Parathyroid adenoma (tissue), 2 donors: ENCODE measurements around the gene MED13L.

Experiments
- H2AFZ ChIP-seq: fragments of 300-600 bp; sonication (generic); one replicate; pipeline ENCODE4 v1.7.0; 2017; ENCODE audit warnings: antibody characterized with exemption, mild to moderate bottlenecking
- H3K27ac ChIP-seq: fragments of 300-600 bp; sonication (generic); one replicate; pipeline ENCODE4 v1.7.0; 2017
- H3K27me3 ChIP-seq: fragments of 300-600 bp; sonication (generic); one replicate; pipeline ENCODE4 v1.7.0; 2017; ENCODE audit warnings: low read length; ENCODE audit not compliant: control insufficient read depth, insufficient read depth
- H3K36me3 ChIP-seq: fragments of 300-600 bp; sonication (generic); one replicate; pipeline ENCODE4 v1.7.0; 2017; ENCODE audit warnings: low read length; ENCODE audit not compliant: control insufficient read depth, insufficient read depth
- H3K4me1 ChIP-seq: fragments of 300-600 bp; sonication (generic); one replicate; pipeline ENCODE4 v1.7.0; 2017; ENCODE audit warnings: control low read depth
- H3K4me2 ChIP-seq: fragments of 300-600 bp; sonication (generic); one replicate; pipeline ENCODE4 v1.7.0; 2017; ENCODE audit warnings: low read length
- H3K4me3 ChIP-seq: fragments of 300-600 bp; sonication (generic); one replicate; pipeline ENCODE4 v1.7.0; 2017; ENCODE audit warnings: low read depth, low read length
- H3K79me2 ChIP-seq: fragments of 300-600 bp; sonication (generic); one replicate; pipeline ENCODE4 v1.7.0; 2017; ENCODE audit warnings: control low read depth
- H3K9ac ChIP-seq: fragments of 300-600 bp; sonication (generic); one replicate; pipeline ENCODE4 v1.7.0; 2017; ENCODE audit warnings: mild to moderate bottlenecking
- H3K9me3 ChIP-seq: fragments of 300-600 bp; sonication (generic); one replicate; pipeline ENCODE4 v1.7.0; 2017; ENCODE audit warnings: low read length; ENCODE audit not compliant: control insufficient read depth
- CTCF ChIP-seq: fragments of 300-600 bp; sonication (generic); IDR thresholded peaks from one replicate; pipeline ENCODE4 v1.7.0; 2017; ENCODE audit warnings: antibody characterized with exemption, mild to moderate bottlenecking
- donor health status: primary hyperparathyroidism.

Gene MED13L

GRCh38 chr12:115956236-115956635 is 321.3 kb downstream of the MED13L start:
- Histone ChIP-seq H3K27me3 (no peaks in the 10 kb centered on the region), H3K4me3 (no peak overlapping the region), H3K36me3 (no peaks in the 10 kb centered on the region), H3K27ac (no peak overlapping the region), H3K79me2 (no peaks in the 10 kb centered on the region), H2AFZ (no peak overlapping the region), H3K9ac (no peak overlapping the region), H3K9me3 (no peaks in the 10 kb centered on the region), H3K4me2 (no peak overlapping the region), H3K4me1 (no peaks in the 10 kb centered on the region)
- no peak for TF ChIP-seq CTCF

DNA sequence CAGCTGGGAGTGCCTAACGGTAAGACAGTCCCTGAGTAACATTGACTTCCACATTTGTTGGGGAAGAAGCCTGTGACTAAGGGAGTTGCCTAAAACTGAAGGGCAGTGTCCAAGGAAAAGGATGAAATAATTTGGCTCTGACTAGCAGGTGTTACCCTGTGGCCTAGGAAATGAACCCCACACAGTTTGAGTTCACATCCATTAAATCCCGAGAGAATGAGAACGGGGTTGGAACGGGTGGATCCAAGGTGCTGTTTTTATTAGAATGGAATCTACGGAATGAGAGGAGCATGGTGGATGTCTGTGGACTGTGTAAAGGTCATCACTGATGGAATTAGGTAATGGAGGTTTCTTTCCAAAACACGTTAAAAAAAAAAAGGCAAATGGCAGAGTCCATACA is 324.0 kb downstream of the MED13L start:
- Histone ChIP-seq H3K79me2 (no peaks in the 10 kb centered on the region), H3K27ac (no peak overlapping the region), H3K9ac (no peak overlapping the region), H3K4me2 (no peak overlapping the region), H3K27me3 (no peaks in the 10 kb centered on the region), H3K4me1 (no peaks in the 10 kb centered on the region), H2AFZ (no peak overlapping the region), H3K4me3 (no peak overlapping the region), H3K9me3 (no peaks in the 10 kb centered on the region), H3K36me3 (no peaks in the 10 kb centered on the region)
- no peak for TF ChIP-seq CTCF

DNA sequence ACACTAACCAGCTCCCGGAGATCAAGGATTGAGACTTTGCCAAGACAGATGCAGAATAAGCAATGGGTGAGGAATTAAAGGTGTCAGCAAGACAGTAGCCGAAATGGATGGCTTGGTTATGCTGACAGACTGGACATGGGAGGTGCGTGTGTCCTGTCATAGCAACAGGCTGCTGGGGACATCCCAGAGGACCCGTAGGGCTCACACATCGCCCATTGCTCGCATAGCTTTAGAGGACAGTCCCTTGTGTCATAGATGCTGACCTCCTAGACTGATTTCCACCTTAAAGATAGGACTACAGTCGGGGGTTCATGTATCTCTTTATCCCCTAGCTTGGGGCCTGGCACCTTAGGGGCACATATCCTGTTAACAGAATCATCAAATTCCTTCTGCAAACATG is 324.5 kb downstream of the MED13L start:
- no peaks in the 10 kb centered on the region for H3K36me3 ChIP-seq
- H3K4me3 ChIP-seq = no peak overlapping the region
- H3K27me3 ChIP-seq = no peaks in the 10 kb centered on the region
- no peak overlapping the region for H2AFZ ChIP-seq
- H3K9ac ChIP-seq = no peak overlapping the region
- H3K4me1 ChIP-seq = no peaks in the 10 kb centered on the region
- TF ChIP-seq CTCF = no peak
- H3K27ac ChIP-seq = no peak overlapping the region
- no peaks in the 10 kb centered on the region for H3K79me2 ChIP-seq
- no peak overlapping the region for H3K4me2 ChIP-seq
- no peaks in the 10 kb centered on the region for H3K9me3 ChIP-seq

DNA sequence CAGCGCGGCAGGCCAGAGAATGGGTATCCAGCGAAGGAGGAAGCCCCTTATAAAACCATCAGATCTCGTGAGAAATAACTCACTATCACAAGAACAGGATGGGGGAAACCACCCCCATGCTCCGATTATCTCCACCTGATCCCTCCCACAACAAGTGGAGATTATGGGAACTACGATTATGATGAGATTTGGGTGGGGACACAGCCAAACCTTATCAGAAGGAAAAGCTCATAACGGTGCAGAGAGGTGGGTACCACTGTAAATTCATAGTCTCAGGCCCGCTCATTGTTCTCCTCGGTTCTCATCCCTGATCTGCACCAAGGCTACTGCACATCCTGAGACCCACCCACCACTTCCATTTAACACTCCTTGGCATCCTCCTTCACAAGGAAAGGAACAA is 326.5 kb downstream of the MED13L start:
- no peak overlapping the region for H3K27ac ChIP-seq
- no peak overlapping the region for H3K4me3 ChIP-seq
- H3K4me1 ChIP-seq = no peaks in the 10 kb centered on the region
- H3K79me2 ChIP-seq = no peaks in the 10 kb centered on the region
- no peak overlapping the region for H3K4me2 ChIP-seq
- TF ChIP-seq CTCF = no peak
- no peak overlapping the region for H2AFZ ChIP-seq
- no peaks in the 10 kb centered on the region for H3K36me3 ChIP-seq
- no peak overlapping the region for H3K9ac ChIP-seq
- H3K27me3 ChIP-seq = no peaks in the 10 kb centered on the region
- no peaks in the 10 kb centered on the region for H3K9me3 ChIP-seq

DNA sequence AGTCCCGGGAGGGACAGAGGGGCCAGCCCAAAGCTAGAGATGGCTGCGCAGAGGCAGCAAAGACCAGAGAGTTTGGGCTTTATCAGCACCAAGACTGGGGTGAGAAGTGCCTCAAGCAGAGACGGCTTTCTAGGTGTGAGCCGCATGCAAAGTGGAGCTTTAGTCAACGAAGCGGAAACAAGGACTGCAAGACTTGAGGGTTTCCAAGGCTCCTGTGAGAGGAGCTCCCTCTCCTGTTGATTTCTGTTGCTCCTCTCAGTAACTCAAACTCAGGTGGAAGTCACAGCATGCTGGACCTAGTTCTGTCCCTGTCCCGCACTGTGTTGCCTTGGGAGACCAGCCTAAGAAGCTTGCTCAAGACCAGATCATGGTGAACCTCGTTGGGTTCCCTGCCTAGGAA is 327.8 kb downstream of the MED13L start:
- no peak overlapping the region for H3K4me2 ChIP-seq
- no peaks in the 10 kb centered on the region for H3K27me3 ChIP-seq
- no peak overlapping the region for H3K9ac ChIP-seq
- H3K27ac ChIP-seq = no peak overlapping the region
- H3K36me3 ChIP-seq = no peaks in the 10 kb centered on the region
- H3K4me3 ChIP-seq = no peak overlapping the region
- no peak overlapping the region for H2AFZ ChIP-seq
- no peak for TF ChIP-seq CTCF
- H3K9me3 ChIP-seq = no peaks in the 10 kb centered on the region
- H3K4me1 ChIP-seq = no peaks in the 10 kb centered on the region
- H3K79me2 ChIP-seq = no peaks in the 10 kb centered on the region
